ENCODE measurements around the gene SRP68.
"Not testable (repeated sequence)": the region's sequence is repeated elsewhere in the genome, so short reads cannot be mapped to it uniquely, and the experiment has no call there.

Gene SRP68

GRCh38 chr17:76089680-76090516, 17.6 kb upstream of the SRP68 start:
- DNase-seq (ENCODE audit: low read depth in 2 of 2): no peak

- no peak for DNase-seq (ENCODE audit: low read depth in 2 of 2)
These were observed 16.7 kb upstream of the SRP68 start for GRCh38 chr17:76088868-76089576.

GRCh38 chr17:76088041-76088867, 15.9 kb upstream of the SRP68 start:
- no peak for DNase-seq (ENCODE audit: low read depth in 2 of 2)

GRCh38 chr17:76087531-76087930, 15.2 kb upstream of the SRP68 start:
- DNase-seq (ENCODE audit: low read depth in 2 of 2): no peak

GRCh38 chr17:76086384-76086783, 14.1 kb upstream of the SRP68 start:
- DNase-seq (ENCODE audit: low read depth in 2 of 2): no peak

GRCh38 chr17:76085731-76086366, 13.5 kb upstream of the SRP68 start:
- no peak for DNase-seq (ENCODE audit: low read depth in 2 of 2)

GRCh38 chr17:76085066-76085730, 12.9 kb upstream of the SRP68 start:
- no peak for DNase-seq (ENCODE audit: low read depth in 2 of 2)

- DNase-seq (ENCODE audit: low read depth in 2 of 2): no peak
These were observed 11.3 kb upstream of the SRP68 start for GRCh38 chr17:76083536-76084182.

GRCh38 chr17:76082326-76083251, 10.3 kb upstream of the SRP68 start:
- no peak for DNase-seq (ENCODE audit: low read depth in 2 of 2)

- DNase-seq (ENCODE audit: low read depth in 2 of 2): no peak
These were observed 9.2 kb upstream of the SRP68 start for GRCh38 chr17:76081295-76082210.

GRCh38 chr17:76080768-76081287, 8.5 kb upstream of the SRP68 start:
- DNase-seq (ENCODE audit: low read depth in 2 of 2): no peak

GRCh38 chr17:76079956-76080767, 7.8 kb upstream of the SRP68 start:
- DNase-seq (ENCODE audit: low read depth in 2 of 2): no peak

GRCh38 chr17:76079535-76079955, 7.2 kb upstream of the SRP68 start:
- no peak for DNase-seq (ENCODE audit: low read depth in 2 of 2)

GRCh38 chr17:76078860-76079534, 6.7 kb upstream of the SRP68 start, which contains the start of gene ZACN:
ZACN (plus strand) TSS chr17:76079182; CDS start chr17:76079265, 83 bp downstream.
- no peak for DNase-seq (ENCODE audit: low read depth in 2 of 2)

- not testable (repeated sequence) for DNase-seq (ENCODE audit: low read depth in 2 of 2)
These were observed 6.1 kb upstream of the SRP68 start for GRCh38 chr17:76078370-76078769.

- no peak for DNase-seq (ENCODE audit: low read depth in 2 of 2)
These were observed 5.3 kb upstream of the SRP68 start for GRCh38 chr17:76077584-76078110.

All from stimulated activated CD4-positive, alpha-beta T cell treated with anti-CD3 and anti-CD28 coated beads, Interleukin-1b, Interleukin-23, amount 100 ng/mL, for 4 hours (primary cell).